ENCODE data around the gene CPT2.

The CPT2 gene

DNA sequence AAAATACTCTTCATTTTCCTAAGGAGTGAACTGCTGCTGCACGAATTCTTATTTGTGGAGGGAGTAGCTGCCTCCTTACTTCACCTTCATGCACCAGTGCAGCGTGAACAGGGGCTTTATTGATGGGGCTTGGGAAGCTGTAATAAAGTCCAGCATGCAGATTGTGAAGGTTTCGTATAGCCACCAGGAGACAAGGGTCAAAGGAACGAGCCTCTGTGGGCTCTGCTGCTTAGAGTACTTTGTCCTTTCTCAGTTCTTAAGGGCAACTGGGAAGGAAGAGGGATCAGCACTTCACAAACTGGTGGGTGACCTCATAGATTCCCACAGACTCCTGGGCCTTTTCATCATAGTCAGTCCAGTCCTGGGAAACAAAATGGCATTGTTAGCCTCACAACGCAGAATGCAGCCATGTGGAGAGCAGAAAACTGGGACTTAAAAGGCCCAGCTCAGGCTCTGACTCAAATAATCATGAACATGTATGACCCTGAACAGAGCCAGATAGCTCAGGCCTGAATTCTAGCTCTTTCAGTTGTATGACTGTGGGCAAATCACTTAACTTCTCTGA lies 17.8 kb downstream of the CPT2 start (continued):
- TF ChIP-seq ZNF791 (tag by site-specific recombination; IDR thresholded peaks at IDR 0.05) (no peak), ZNF138 (tag by site-specific recombination; IDR thresholded peaks at IDR 0.05; ENCODE audit: borderline replicate concordance) (no peak), ZNF561 (tag by site-specific recombination; IDR thresholded peaks at IDR 0.05; ENCODE audit: borderline replicate concordance) (no peak), ZBTB20 (tag by site-specific recombination; IDR thresholded peaks at IDR 0.05) (no peak)
- TF ChIP-seq, protein P1, sequence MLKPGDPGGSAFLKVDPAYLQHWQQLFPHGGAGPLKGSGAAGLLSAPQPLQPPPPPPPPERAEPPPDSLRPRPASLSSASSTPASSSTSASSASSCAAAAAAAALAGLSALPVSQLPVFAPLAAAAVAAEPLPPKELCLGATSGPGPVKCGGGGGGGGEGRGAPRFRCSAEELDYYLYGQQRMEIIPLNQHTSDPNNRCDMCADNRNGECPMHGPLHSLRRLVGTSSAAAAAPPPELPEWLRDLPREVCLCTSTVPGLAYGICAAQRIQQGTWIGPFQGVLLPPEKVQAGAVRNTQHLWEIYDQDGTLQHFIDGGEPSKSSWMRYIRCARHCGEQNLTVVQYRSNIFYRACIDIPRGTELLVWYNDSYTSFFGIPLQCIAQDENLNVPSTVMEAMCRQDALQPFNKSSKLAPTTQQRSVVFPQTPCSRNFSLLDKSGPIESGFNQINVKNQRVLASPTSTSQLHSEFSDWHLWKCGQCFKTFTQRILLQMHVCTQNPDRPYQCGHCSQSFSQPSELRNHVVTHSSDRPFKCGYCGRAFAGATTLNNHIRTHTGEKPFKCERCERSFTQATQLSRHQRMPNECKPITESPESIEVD (tag by site-specific recombination; IDR thresholded peaks at IDR 0.05) = no peak
- TF ChIP-seq, protein P2, sequence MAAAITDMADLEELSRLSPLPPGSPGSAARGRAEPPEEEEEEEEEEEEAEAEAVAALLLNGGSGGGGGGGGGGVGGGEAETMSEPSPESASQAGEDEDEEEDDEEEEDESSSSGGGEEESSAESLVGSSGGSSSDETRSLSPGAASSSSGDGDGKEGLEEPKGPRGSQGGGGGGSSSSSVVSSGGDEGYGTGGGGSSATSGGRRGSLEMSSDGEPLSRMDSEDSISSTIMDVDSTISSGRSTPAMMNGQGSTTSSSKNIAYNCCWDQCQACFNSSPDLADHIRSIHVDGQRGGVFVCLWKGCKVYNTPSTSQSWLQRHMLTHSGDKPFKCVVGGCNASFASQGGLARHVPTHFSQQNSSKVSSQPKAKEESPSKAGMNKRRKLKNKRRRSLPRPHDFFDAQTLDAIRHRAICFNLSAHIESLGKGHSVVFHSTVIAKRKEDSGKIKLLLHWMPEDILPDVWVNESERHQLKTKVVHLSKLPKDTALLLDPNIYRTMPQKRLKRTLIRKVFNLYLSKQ (tag by site-specific recombination; IDR thresholded peaks at IDR 0.05; ENCODE audit: borderline replicate concordance) = no peak
- TF ChIP-seq, protein P3, sequence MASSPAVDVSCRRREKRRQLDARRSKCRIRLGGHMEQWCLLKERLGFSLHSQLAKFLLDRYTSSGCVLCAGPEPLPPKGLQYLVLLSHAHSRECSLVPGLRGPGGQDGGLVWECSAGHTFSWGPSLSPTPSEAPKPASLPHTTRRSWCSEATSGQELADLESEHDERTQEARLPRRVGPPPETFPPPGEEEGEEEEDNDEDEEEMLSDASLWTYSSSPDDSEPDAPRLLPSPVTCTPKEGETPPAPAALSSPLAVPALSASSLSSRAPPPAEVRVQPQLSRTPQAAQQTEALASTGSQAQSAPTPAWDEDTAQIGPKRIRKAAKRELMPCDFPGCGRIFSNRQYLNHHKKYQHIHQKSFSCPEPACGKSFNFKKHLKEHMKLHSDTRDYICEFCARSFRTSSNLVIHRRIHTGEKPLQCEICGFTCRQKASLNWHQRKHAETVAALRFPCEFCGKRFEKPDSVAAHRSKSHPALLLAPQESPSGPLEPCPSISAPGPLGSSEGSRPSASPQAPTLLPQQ (tag by site-specific recombination; IDR thresholded peaks at IDR 0.05) = no peak
- TF ChIP-seq, protein P4, sequence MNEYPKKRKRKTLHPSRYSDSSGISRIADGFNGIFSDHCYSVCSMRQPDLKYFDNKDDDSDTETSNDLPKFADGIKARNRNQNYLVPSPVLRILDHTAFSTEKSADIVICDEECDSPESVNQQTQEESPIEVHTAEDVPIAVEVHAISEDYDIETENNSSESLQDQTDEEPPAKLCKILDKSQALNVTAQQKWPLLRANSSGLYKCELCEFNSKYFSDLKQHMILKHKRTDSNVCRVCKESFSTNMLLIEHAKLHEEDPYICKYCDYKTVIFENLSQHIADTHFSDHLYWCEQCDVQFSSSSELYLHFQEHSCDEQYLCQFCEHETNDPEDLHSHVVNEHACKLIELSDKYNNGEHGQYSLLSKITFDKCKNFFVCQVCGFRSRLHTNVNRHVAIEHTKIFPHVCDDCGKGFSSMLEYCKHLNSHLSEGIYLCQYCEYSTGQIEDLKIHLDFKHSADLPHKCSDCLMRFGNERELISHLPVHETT (tag by site-specific recombination; IDR thresholded peaks at IDR 0.05) = no peak

DNA sequence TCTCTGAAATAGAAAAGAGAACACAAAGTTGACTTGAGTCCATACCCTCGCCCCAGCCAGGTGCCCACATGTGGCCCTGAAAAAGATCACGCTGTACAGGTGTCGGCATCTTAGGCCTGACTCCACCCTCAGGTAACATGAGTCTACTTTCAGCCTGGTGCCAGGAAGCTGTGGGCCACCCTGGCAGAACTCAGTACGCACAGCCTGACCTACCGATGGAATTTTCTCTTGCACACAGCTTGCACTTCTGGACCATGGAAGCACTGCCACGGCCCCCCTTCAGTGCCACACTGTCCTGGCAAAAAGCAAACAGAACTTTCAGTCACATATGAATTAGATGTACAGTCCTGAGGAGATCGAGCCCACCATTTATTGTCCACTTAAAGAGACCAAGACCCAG lies 21.6 kb downstream of the CPT2 start:
- ChIA-PET POLR2A (no interaction called here), CTCF (no interaction called here)
- Histone ChIP-seq H3K27ac (ENCODE audit: extremely low read depth, low read depth, low read length) (no peak overlapping the region), H3K4me3 (ENCODE audit: low read depth, low read length) (no peak overlapping the region), H3K4me1 (ENCODE audit: control insufficient read depth, insufficient read depth, low read length) (no peaks in the 10 kb centered on the region), H3K36me3 (ENCODE audit: control insufficient read depth in 2 of 2, insufficient read depth in 1 of 2, low read length in 2 of 2) (peaks cover 0 to 57% of the 10 kb centered on the region in 2 experiments), H3K9me3 (ENCODE audit: control insufficient read depth, insufficient read depth, low read depth, low read length) (no peaks in the 10 kb centered on the region)
- TF ChIP-seq ZNF792 (tag by site-specific recombination; IDR thresholded peaks at IDR 0.05) (no peak), ZNF777 (tag by site-specific recombination; IDR thresholded peaks at IDR 0.05; ENCODE audit: borderline replicate concordance) (no peak), BCL11B (tag by site-specific recombination; IDR thresholded peaks at IDR 0.05; ENCODE audit: low read depth) (no peak), ZNF174 (tag by site-specific recombination; IDR thresholded peaks at IDR 0.05) (no peak), ZNF175 (tag by site-specific recombination; IDR thresholded peaks at IDR 0.05) (no peak), SCRT1 (tag by site-specific recombination; IDR thresholded peaks at IDR 0.05; ENCODE audit: borderline replicate concordance) (no peak), HOXD13 (CRISPR knock-in tag; IDR thresholded peaks at IDR 0.05; ENCODE audit: borderline replicate concordance) (no peak), ZNF837 (tag by site-specific recombination; IDR thresholded peaks at IDR 0.05) (no peak), ZNF112 (tag by site-specific recombination; IDR thresholded peaks at IDR 0.05) (no peak)
- TF ChIP-seq, protein P5, sequence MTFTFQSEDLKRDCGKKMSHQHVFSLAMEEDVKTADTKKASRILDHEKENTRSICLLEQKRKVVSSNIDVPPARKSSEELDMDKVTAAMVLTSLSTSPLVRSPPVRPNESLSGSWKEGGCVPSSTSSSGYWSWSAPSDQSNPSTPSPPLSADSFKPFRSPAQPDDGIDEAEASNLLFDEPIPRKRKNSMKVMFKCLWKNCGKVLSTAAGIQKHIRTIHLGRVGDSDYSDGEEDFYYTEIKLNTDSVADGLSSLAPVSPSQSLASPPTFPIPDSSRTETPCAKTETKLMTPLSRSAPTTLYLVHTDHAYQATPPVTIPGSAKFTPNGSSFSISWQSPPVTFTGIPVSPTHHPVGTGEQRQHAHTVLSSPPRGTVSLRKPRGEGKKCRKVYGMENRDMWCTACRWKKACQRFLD (tag by site-specific recombination; IDR thresholded peaks at IDR 0.05) = no peak
- TF ChIP-seq, protein P6, sequence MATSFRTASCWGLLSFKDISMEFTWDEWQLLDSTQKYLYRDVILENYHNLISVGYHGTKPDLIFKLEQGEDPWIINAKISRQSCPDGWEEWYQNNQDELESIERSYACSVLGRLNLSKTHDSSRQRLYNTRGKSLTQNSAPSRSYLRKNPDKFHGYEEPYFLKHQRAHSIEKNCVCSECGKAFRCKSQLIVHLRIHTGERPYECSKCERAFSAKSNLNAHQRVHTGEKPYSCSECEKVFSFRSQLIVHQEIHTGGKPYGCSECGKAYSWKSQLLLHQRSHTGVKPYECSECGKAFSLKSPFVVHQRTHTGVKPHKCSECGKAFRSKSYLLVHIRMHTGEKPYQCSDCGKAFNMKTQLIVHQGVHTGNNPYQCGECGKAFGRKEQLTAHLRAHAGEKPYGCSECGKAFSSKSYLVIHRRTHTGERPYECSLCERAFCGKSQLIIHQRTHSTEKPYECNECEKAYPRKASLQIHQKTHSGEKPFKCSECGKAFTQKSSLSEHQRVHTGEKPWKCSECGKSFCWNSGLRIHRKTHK (tag by site-specific recombination; IDR thresholded peaks at IDR 0.05) = no peak
- TF ChIP-seq, protein P4 (tag by site-specific recombination; IDR thresholded peaks at IDR 0.05) = no peak
- TF ChIP-seq, protein P7, sequence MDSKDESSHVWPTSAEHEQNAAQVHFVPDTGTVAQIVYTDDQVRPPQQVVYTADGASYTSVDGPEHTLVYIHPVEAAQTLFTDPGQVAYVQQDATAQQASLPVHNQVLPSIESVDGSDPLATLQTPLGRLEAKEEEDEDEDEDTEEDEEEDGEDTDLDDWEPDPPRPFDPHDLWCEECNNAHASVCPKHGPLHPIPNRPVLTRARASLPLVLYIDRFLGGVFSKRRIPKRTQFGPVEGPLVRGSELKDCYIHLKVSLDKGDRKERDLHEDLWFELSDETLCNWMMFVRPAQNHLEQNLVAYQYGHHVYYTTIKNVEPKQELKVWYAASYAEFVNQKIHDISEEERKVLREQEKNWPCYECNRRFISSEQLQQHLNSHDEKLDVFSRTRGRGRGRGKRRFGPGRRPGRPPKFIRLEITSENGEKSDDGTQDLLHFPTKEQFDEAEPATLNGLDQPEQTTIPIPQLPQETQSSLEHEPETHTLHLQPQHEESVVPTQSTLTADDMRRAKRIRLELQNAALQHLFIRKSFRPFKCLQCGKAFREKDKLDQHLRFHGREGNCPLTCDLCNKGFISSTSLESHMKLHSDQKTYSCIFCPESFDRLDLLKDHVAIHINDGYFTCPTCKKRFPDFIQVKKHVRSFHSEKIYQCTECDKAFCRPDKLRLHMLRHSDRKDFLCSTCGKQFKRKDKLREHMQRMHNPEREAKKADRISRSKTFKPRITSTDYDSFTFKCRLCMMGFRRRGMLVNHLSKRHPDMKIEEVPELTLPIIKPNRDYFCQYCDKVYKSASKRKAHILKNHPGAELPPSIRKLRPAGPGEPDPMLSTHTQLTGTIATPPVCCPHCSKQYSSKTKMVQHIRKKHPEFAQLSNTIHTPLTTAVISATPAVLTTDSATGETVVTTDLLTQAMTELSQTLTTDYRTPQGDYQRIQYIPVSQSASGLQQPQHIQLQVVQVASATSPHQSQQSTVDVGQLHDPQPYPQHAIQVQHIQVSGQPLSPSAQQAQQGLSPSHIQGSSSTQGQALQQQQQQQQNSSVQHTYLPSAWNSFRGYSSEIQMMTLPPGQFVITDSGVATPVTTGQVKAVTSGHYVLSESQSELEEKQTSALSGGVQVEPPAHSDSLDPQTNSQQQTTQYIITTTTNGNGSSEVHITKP (tag by site-specific recombination; IDR thresholded peaks at IDR 0.05) = no peak
